SH-SY5Y (cell line): ENCODE measurements around the gene CACNA1S.

Experiments
- GATA2 ChIP-seq: IDR thresholded peaks from 2 replicates; pipeline ENCODE4 v1.6.1; 2011; ENCODE audit warnings: mild to moderate bottlenecking, low read depth, low read length
- GATA3 ChIP-seq: IDR thresholded peaks from 2 replicates; pipeline ENCODE4 v1.6.1; 2011; ENCODE audit warnings: low read depth, mild to moderate bottlenecking, low read length, moderate library complexity

Gene CACNA1S

GRCh38 chr1:201100169-201100930, 11.9 kb downstream of the CACNA1S start:
- TF ChIP-seq GATA3 (no peak), GATA2 (no peak)

- no peak for TF ChIP-seq GATA2
- TF ChIP-seq GATA3 = no peak
Measured at GRCh38 chr1:201098992-201099677, 13.1 kb downstream of the CACNA1S start.

GRCh38 chr1:201096977-201097856, 15.0 kb downstream of the CACNA1S start:
- no peak for TF ChIP-seq GATA2
- no peak for TF ChIP-seq GATA3

GRCh38 chr1:201096041-201096461, 16.2 kb downstream of the CACNA1S start:
- TF ChIP-seq GATA3 (no peak), GATA2 (no peak)

GRCh38 chr1:201095581-201095980, 16.6 kb downstream of the CACNA1S start:
- TF ChIP-seq GATA2 (no peak), GATA3 (no peak)

GRCh38 chr1:201094832-201095231, 17.4 kb downstream of the CACNA1S start:
- TF ChIP-seq GATA2 (no peak), GATA3 (no peak)

- TF ChIP-seq GATA2 (no peak), GATA3 (no peak)
Measured at GRCh38 chr1:201093962-201094361, 18.3 kb downstream of the CACNA1S start.

- TF ChIP-seq GATA2 (no peak), GATA3 (no peak)
Measured at GRCh38 chr1:201093561-201093960, 18.7 kb downstream of the CACNA1S start.

GRCh38 chr1:201092738-201093137, 19.5 kb downstream of the CACNA1S start:
- no peak for TF ChIP-seq GATA3
- no peak for TF ChIP-seq GATA2

GRCh38 chr1:201091256-201091655, 21.0 kb downstream of the CACNA1S start:
- TF ChIP-seq GATA3 (no peak), GATA2 (no peak)

GRCh38 chr1:201090541-201090940, 21.7 kb downstream of the CACNA1S start:
- TF ChIP-seq GATA3 (no peak), GATA2 (no peak)

GRCh38 chr1:201089596-201089995, 22.6 kb downstream of the CACNA1S start:
- TF ChIP-seq GATA3 (no peak), GATA2 (no peak)

GRCh38 chr1:201088901-201089525, 23.2 kb downstream of the CACNA1S start:
- TF ChIP-seq GATA2 = no peak
- TF ChIP-seq GATA3 = no peak

GRCh38 chr1:201088395-201088794, 23.8 kb downstream of the CACNA1S start:
- TF ChIP-seq GATA2 = no peak
